GM12872 (cell line): ENCODE measurements around the gene ZNF655.

Source experiments
- CTCF ChIP-seq: IDR thresholded peaks from 3 replicates; pipeline ENCODE4 v1.5.1; 2011; ENCODE audit warnings: low read depth, mild to moderate bottlenecking, low read length, moderate library complexity; ENCODE audit not compliant: insufficient read depth

Gene ZNF655

DNA sequence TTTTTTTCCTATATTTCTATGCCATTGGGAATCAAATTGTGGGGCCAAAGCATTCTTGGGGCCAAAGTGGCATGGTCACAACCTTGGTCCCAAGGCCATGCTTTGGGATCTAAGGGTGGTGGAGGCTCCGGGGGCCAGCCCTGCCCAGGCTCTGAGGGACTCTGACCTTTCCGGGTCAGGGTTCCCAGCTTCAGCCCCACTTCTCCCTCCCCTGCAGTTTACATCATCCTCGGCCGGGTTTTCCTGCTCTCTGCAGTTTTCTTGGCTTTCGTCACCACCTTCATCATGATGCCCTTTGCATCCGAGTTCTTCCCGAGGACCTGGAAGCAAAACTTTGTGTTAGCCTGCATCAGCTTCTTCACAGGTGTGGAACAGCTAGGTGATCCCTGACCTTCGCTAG is 48.1 kb downstream of the ZNF655 start:
- TF ChIP-seq CTCF = no peak

DNA sequence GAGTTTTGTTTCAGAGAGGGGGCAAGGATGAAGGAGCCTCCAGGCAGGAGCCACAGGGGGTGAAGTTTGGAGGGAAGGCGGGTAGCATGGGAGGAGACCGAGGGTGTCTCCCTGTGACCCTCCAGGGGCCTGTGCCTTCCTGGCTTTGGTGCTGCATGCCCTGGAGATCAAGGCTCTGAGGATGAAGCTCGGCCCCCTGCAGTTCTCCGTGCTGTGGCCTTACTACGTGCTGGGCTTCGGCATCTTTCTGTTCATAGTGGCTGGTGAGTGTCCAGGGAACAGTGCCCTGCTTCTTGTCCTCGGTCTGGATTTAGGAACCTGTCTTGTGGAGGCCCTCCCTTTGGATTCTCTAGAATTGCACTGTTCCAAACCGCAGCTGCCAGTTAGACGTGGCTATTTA is 49.1 kb downstream of the ZNF655 start:
- no peak for TF ChIP-seq CTCF

GRCh38 chr7:99614495-99614894 is 56.1 kb downstream of the ZNF655 start:
- no peak for TF ChIP-seq CTCF

GRCh38 chr7:99615989-99616358 is 57.5 kb downstream of the ZNF655 start:
- no peak for TF ChIP-seq CTCF

GRCh38 chr7:99616359-99617191 is 58.1 kb downstream of the ZNF655 start, which contains the start of gene ZSCAN25:
Gene ZSCAN25 (plus strand): TSS chr7:99616946. CDS start chr7:99619607, 2,661 bp downstream.
- TF ChIP-seq CTCF = peak; percentile 61

GRCh38 chr7:99617192-99617781 is 58.8 kb downstream of the ZNF655 start:
- TF ChIP-seq CTCF = no peak

GRCh38 chr7:99618726-99619125 is 60.3 kb downstream of the ZNF655 start:
- no peak for TF ChIP-seq CTCF
